Measurements from ENCODE around the gene HERPUD1. TPM values are rescaled to one million over a fixed set of nuclear protein-coding genes. Genes with fewer than 3 reads are reported as not detected.

The HERPUD1 gene
- total RNA-seq, 1 experiment from 2014 or later, result 99.4 TPM

GRCh38 chr16:56987692-56988091 is 55.8 kb downstream of the HERPUD1 start:
- H3K27ac ChIP-seq (ENCODE audit: low read depth, low read length, poor library complexity, severe bottlenecking), result no peak overlapping the region
- no peak overlapping the region for H3K4me3 ChIP-seq (ENCODE audit: low read depth, low read length, poor library complexity, severe bottlenecking)
- intact Hi-C loops (cut with micrococcal nuclease; ENCODE audit: unreplicated experiment), result no loop called here
- POLR2A ChIA-PET (ENCODE audit: low non-redundant PET), result no interaction called here
- H3K36me3 ChIP-seq (ENCODE audit: insufficient read depth, low read length, poor library complexity, severe bottlenecking), result no peaks in the 10 kb centered on the region
- DNase-seq (ENCODE audit: low spot score), result no peak
- peaks cover 12% of the 10 kb centered on the region for H3K4me1 ChIP-seq (ENCODE audit: insufficient read depth, low read length, poor library complexity, severe bottlenecking)
- no TSS peak for BruUV-seq (replicated peaks)
- no peaks in the 10 kb centered on the region for H3K9me3 ChIP-seq (ENCODE audit: low read depth, low read length, poor library complexity, severe bottlenecking)
- no peaks in the 10 kb centered on the region for H3K27me3 ChIP-seq (replicated peaks; ENCODE audit: insufficient read depth, low read depth, low read length, poor library complexity)
- CTCF ChIA-PET, result no interaction called here
- TF ChIP-seq EZH2 (IDR thresholded peaks at IDR 0.05; ENCODE audit: borderline replicate concordance, low read depth, low read length, poor library complexity, severe bottlenecking) (no peak), CTCF (conservative IDR thresholded peaks at IDR 0.05; ENCODE audit: low read depth, low read length) (no peak)

- H3K4me1 ChIP-seq (ENCODE audit: insufficient read depth, low read length, poor library complexity, severe bottlenecking), result peaks cover 12% of the 10 kb centered on the region
- no peaks in the 10 kb centered on the region for H3K27me3 ChIP-seq (replicated peaks; ENCODE audit: insufficient read depth, low read depth, low read length, poor library complexity)
- POLR2A ChIA-PET (ENCODE audit: low non-redundant PET), result no interaction called here
- BruUV-seq (replicated peaks), result no TSS peak
- no peaks in the 10 kb centered on the region for H3K36me3 ChIP-seq (ENCODE audit: insufficient read depth, low read length, poor library complexity, severe bottlenecking)
- no peaks in the 10 kb centered on the region for H3K9me3 ChIP-seq (ENCODE audit: low read depth, low read length, poor library complexity, severe bottlenecking)
- TF ChIP-seq CTCF (conservative IDR thresholded peaks at IDR 0.05; ENCODE audit: low read depth, low read length), result no peak
- no peak for TF ChIP-seq EZH2 (IDR thresholded peaks at IDR 0.05; ENCODE audit: borderline replicate concordance, low read depth, low read length, poor library complexity, severe bottlenecking)
- peak overlapping the region; percentile 60 for H3K4me3 ChIP-seq (ENCODE audit: low read depth, low read length, poor library complexity, severe bottlenecking)
- intact Hi-C loops (cut with micrococcal nuclease; ENCODE audit: unreplicated experiment), result no loop called here
- no peak for DNase-seq (ENCODE audit: low spot score)
- CTCF ChIA-PET, result no interaction called here
- peak overlapping the region; percentile 53 for H3K27ac ChIP-seq (ENCODE audit: low read depth, low read length, poor library complexity, severe bottlenecking)
These were observed 56.4 kb downstream of the HERPUD1 start for GRCh38 chr16:56988161-56988947.

- Histone ChIP-seq H3K36me3 (ENCODE audit: insufficient read depth, low read length, poor library complexity, severe bottlenecking) (no peaks in the 10 kb centered on the region), H3K4me1 (ENCODE audit: insufficient read depth, low read length, poor library complexity, severe bottlenecking) (peaks cover 12% of the 10 kb centered on the region), H3K9me3 (ENCODE audit: low read depth, low read length, poor library complexity, severe bottlenecking) (no peaks in the 10 kb centered on the region), H3K4me3 (ENCODE audit: low read depth, low read length, poor library complexity, severe bottlenecking) (peak within 1 kb of the TSS; percentile 60), H3K27me3 (replicated peaks; ENCODE audit: insufficient read depth, low read depth, low read length, poor library complexity) (no peaks in the 10 kb centered on the region), H3K27ac (ENCODE audit: low read depth, low read length, poor library complexity, severe bottlenecking) (peak within 1 kb of the TSS; percentile 53)
- TF ChIP-seq CTCF (conservative IDR thresholded peaks at IDR 0.05; ENCODE audit: low read depth, low read length) (no peak), EZH2 (IDR thresholded peaks at IDR 0.05; ENCODE audit: borderline replicate concordance, low read depth, low read length, poor library complexity, severe bottlenecking) (no peak)
- no TSS peak for BruUV-seq (replicated peaks)
- CTCF ChIA-PET, result no interaction called here
- POLR2A ChIA-PET (ENCODE audit: low non-redundant PET), result interaction anchor here (0.5 kb wide), 1 partner anchor 50 kb away, joined by 3 read pairs; no protein-coding TSS in a partner anchor
- peak; percentile 91 for DNase-seq (ENCODE audit: low spot score)
- intact Hi-C loops (cut with micrococcal nuclease; ENCODE audit: unreplicated experiment), result no loop called here
These were observed 57.3 kb downstream of the HERPUD1 start, which contains the start of gene NLRC5 for GRCh38 chr16:56988948-56989945. NLRC5 (plus strand) TSS chr16:56989557; CDS start chr16:57020713, 31,156 bp downstream.
